IMR-90 (cell line): ENCODE measurements around the gene MSH3. TPM values are rescaled to one million over a fixed set of nuclear protein-coding genes. Genes with fewer than 3 reads are reported as not detected.

ENCODE experiments used
- ATAC-seq: fragments of 200-7000 bp; cut with Tn5 transposase; 2 replicates; pipeline ENCODE4 v1.9.1; 2020; ENCODE audit warnings: low read depth, mild to moderate bottlenecking, moderate library complexity
- BruUV-seq: library from RNA; stranded (reverse); fragments of 400-500 nt; replicated peaks from 2 replicates; lab custom pipeline; 2021; lab: Mats Ljungman, UMichigan
- CTCF ChIA-PET: fragments of 300-600 bp; formaldehyde crosslinking; extraction: SDS; loops from one replicate; lab custom pipeline; 2021; ENCODE audit warnings: antibody characterized with exemption; lab: Yijun Ruan, JAX
- POLR2A ChIA-PET: fragments of 300-600 bp; sonication (Branson Sonifier 250); formaldehyde crosslinking; loops from one replicate; lab custom pipeline; 2022; ENCODE audit warnings: antibody characterized with exemption; ENCODE audit not compliant: unreplicated experiment; lab: Charles Lee
- DNase-seq: peaks from one replicate; pipeline ENCODE4 v3.0.0; 2013
- H2AFZ ChIP-seq: replicated peaks from 2 replicates; pipeline ENCODE3; 2013; ENCODE audit warnings: low read length, mild to moderate bottlenecking; ENCODE audit not compliant: poor library complexity
- H2AK5ac ChIP-seq: 2 replicates; pipeline ENCODE4 v1.6.1; 2013; ENCODE audit warnings: low read depth, low read length, inconsistent platforms
- H2AK9ac ChIP-seq: replicated peaks from 2 replicates; pipeline ENCODE3; 2013; ENCODE audit warnings: mild to moderate bottlenecking, low read depth, low read length, moderate library complexity; ENCODE audit not compliant: poor library complexity
- H2BK120ac ChIP-seq: 2 replicates; pipeline ENCODE4 v1.6.1; 2013; ENCODE audit warnings: low read depth, low read length, inconsistent platforms
- H2BK15ac ChIP-seq: 3 replicates; pipeline ENCODE4 v1.6.1; 2013; ENCODE audit warnings: low read depth, low read length, inconsistent platforms
- H2BK20ac ChIP-seq: 2 replicates; pipeline ENCODE4 v1.6.1; 2013; ENCODE audit warnings: low read depth, mild to moderate bottlenecking, inconsistent platforms, low read length, moderate library complexity
- H2BK5ac ChIP-seq: 2 replicates; pipeline ENCODE4 v1.6.1; 2013; ENCODE audit warnings: mild to moderate bottlenecking, low read depth, low read length, inconsistent platforms; ENCODE audit not compliant: poor library complexity, severe bottlenecking
- H3K14ac ChIP-seq: replicated peaks from 2 replicates; pipeline ENCODE4 v1.6.1; 2013; ENCODE audit warnings: low read depth, low read length, inconsistent platforms
- H3K18ac ChIP-seq: 2 replicates; pipeline ENCODE4 v1.6.1; 2013; ENCODE audit warnings: low read depth, low read length, control low read depth
- H3K23ac ChIP-seq: 2 replicates; pipeline ENCODE4 v1.6.1; 2013; ENCODE audit warnings: low read depth, low read length, inconsistent platforms
- H3K27ac ChIP-seq: 2 replicates; pipeline ENCODE4 v1.5.1; 2013; ENCODE audit warnings: mild to moderate bottlenecking, control low read depth, low read length; ENCODE audit not compliant: insufficient read depth
- H3K27me3 ChIP-seq: 2 replicates; pipeline ENCODE4 v1.6.1; 2013; ENCODE audit warnings: low read length; ENCODE audit not compliant: control insufficient read depth, insufficient read depth
- H3K36me3 ChIP-seq: 2 replicates; pipeline ENCODE4 v1.6.1; 2013; ENCODE audit warnings: low read length, mixed read lengths; ENCODE audit not compliant: control insufficient read depth, insufficient read depth
- H3K4ac ChIP-seq: 2 replicates; pipeline ENCODE4 v1.6.1; 2013; ENCODE audit warnings: low read depth, low read length, inconsistent platforms
- H3K4me1 ChIP-seq: 2 replicates; pipeline ENCODE4 v1.6.1; 2013; ENCODE audit warnings: low read length, mixed read lengths; ENCODE audit not compliant: control insufficient read depth, insufficient read depth
- H3K4me2 ChIP-seq: 2 replicates; pipeline ENCODE4 v1.6.1; 2013; ENCODE audit warnings: low read depth, mild to moderate bottlenecking, control low read depth, low read length, moderate library complexity
- H3K4me3 ChIP-seq: 2 replicates; pipeline ENCODE4 v1.5.1; 2013; ENCODE audit warnings: low read depth, mild to moderate bottlenecking, control low read depth, low read length, moderate library complexity; ENCODE audit not compliant: insufficient read depth
- H3K56ac ChIP-seq: 2 replicates; pipeline ENCODE4 v1.6.1; 2013; ENCODE audit warnings: low read length, inconsistent platforms; ENCODE audit not compliant: insufficient read depth; ENCODE audit errors: extremely low read depth
- H3K79me1 ChIP-seq, 2 experiments: 2 replicates each; pipeline ENCODE4 v1.6.1; 2013; ENCODE audit warnings: low read length in 2 of 2, inconsistent platforms in 1 of 2, low read depth in 1 of 2
- H3K9ac ChIP-seq: 2 replicates; pipeline ENCODE4 v1.6.1; 2013; ENCODE audit warnings: low read depth, low read length, control low read depth
- H3K9me1 ChIP-seq: 2 replicates; pipeline ENCODE4 v1.6.1; 2013; ENCODE audit warnings: low read length, inconsistent platforms; ENCODE audit not compliant: insufficient read depth
- H3K9me3 ChIP-seq: 2 replicates; pipeline ENCODE4 v1.6.1; 2013; ENCODE audit warnings: low read length; ENCODE audit not compliant: control insufficient read depth, insufficient read depth
- H4K20me1 ChIP-seq: 2 replicates; pipeline ENCODE4 v1.6.1; 2013; ENCODE audit warnings: low read length, inconsistent platforms; ENCODE audit not compliant: insufficient read depth
- H4K5ac ChIP-seq: 2 replicates; pipeline ENCODE4 v1.6.1; 2013; ENCODE audit warnings: mild to moderate bottlenecking, low read depth, low read length, control low read depth
- H4K8ac ChIP-seq, 2 experiments: 2 replicates each; pipeline ENCODE4 v1.6.1; 2013; ENCODE audit warnings: low read depth in 2 of 2, low read length in 2 of 2, control low read depth in 1 of 2, inconsistent platforms in 1 of 2
- H4K91ac ChIP-seq: 2 replicates; pipeline ENCODE4 v1.6.1; 2013; ENCODE audit warnings: low read depth, low read length, inconsistent platforms; ENCODE audit not compliant: insufficient read depth
- BHLHE40 ChIP-seq: fragments of 150-350 bp; IDR thresholded peaks from 2 replicates; pipeline ENCODE4 v1.6.1; 2016; ENCODE audit warnings: mild to moderate bottlenecking, low read depth, low read length
- CHD1 ChIP-seq: IDR thresholded peaks from 2 replicates; pipeline ENCODE4 v1.6.1; 2012; ENCODE audit warnings: low read depth, low read length, improper control_type of control experiment
- NFE2L2 ChIP-seq: fragments of 150-350 bp; IDR thresholded peaks from 2 replicates; pipeline ENCODE4 v1.6.1; 2016; ENCODE audit warnings: low read depth, mild to moderate bottlenecking, low read length
- POLR2A ChIP-seq: IDR thresholded peaks from 2 replicates; pipeline ENCODE4 v1.6.1; 2012; ENCODE audit warnings: mild to moderate bottlenecking, low read depth, low read length
- SMC3 ChIP-seq: fragments of 150-350 bp; IDR thresholded peaks from 2 replicates; pipeline ENCODE4 v1.6.1; 2016; ENCODE audit warnings: low read depth, mild to moderate bottlenecking, antibody characterized with exemption, low read length, moderate library complexity
- WGBS, 2 experiments: methylation state at CpG; one replicate each; pipeline versions ENCODE4 v1.1.5 to v1.1.7; 2013; ENCODE audit warnings: missing lambda C conversion rate in 2 of 2; ENCODE audit not compliant: insufficient read length in 1 of 2; ENCODE audit errors: extremely low coverage in 2 of 2; 5-methylcytosine and 5-hydroxymethylcytosine counted together
- dilution Hi-C: fragments of 300-500 bp; cut with HindIII; formaldehyde crosslinking; loops from one replicate; pipeline ENCODE4 v1.14.3; 2018; ENCODE audit warnings: low sequenced_read_pairs; ENCODE audit not compliant: unreplicated experiment
- in situ Hi-C: fragments of 300-500 bp; cut with MboI; formaldehyde crosslinking; loops from 3 replicates; pipeline ENCODE4 v1.14.3; 2019; ENCODE audit warnings: low sequenced_read_pairs, inconsistent platforms, mixed read lengths
- intact Hi-C: fragments of 100-400 bp; cut with micrococcal nuclease; formaldehyde crosslinking; loops from 2 replicates; pipeline ENCODE4 v1.10.0; 2022
- polyA plus RNA-seq, 3 experiments: library from polyadenylated mRNA; depleted of rRNA; stranded (reverse); fragments of >200 nt; gene quantifications; 2 replicates each; pipeline ENCODE4 v1.2.3, GENCODE V29; 2012; ENCODE audit warnings: low replicate concordance in 1 of 3
- total RNA-seq: library from RNA; depleted of rRNA; stranded (reverse); fragments of >200 nt; gene quantifications from 2 replicates; pipeline ENCODE4 v1.2.3, GENCODE V29; 2012

MSH3 gene
- total and polyA plus RNA-seq, 2 of the 4 experiments (the other 2 are of a cell fraction): 4.6 to 13.3 TPM

DNA sequence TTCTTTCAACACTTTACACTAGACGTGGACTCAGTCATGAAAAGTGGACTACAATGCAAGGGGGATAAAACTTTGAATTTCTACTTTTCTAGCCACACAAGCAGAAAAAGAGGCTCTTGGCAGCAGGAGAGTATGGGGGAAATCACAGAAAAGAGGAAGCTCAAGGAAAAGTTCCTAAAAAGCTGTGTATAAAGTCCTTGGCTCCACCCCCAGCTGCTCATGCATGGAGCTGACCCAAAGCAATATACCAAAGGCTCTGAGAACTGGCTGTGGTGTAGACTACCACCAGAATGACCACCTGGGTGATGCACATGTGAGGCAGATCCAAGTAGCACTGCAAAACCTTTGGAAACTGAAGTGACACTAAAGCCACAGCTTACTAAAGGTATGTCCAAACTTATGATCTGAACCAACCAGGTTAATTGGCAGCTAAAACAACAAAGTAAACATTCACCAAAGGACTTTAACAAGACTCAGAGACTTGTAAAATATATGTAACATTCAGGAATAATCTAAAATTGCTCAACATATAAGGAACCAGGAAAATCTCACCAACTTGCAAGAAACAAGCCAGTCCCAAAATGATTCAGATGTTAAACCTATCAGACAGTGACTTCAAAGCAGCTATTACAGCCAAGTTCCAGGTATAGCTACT lies 250.2 kb downstream of the MSH3 start:
- no peak overlapping the region for H3K56ac ChIP-seq
- no peak overlapping the region for H3K18ac ChIP-seq
- H3K79me1 ChIP-seq: no peaks in the 10 kb centered on the region
- H3K4me3 ChIP-seq: no peak overlapping the region
- H4K5ac ChIP-seq: no peak overlapping the region
- H2BK120ac ChIP-seq: no peak overlapping the region
- no peak overlapping the region for H3K4ac ChIP-seq
- BruUV-seq: no TSS peak
- H3K27ac ChIP-seq: no peak overlapping the region
- no peak for DNase-seq
- ChIA-PET CTCF (no interaction called here), POLR2A (no interaction called here)
- TF ChIP-seq CHD1 (no peak), BHLHE40 (no peak), SMC3 (no peak), POLR2A (no peak), NFE2L2 (no peak)
- no peaks in the 10 kb centered on the region; the same call in 1 of the 2 replicates for H3K9me3 ChIP-seq
- H4K8ac ChIP-seq: no peak overlapping the region
- no peaks in the 10 kb centered on the region for H3K9me1 ChIP-seq
- no peak overlapping the region for H2AFZ ChIP-seq
- ATAC-seq: no peak
- H3K4me2 ChIP-seq: no peak overlapping the region
- H3K4me1 ChIP-seq: no peaks in the 10 kb centered on the region
- intact Hi-C loops (no loop called here), in situ Hi-C loops (no loop called here), dilution Hi-C loops (no loop called here)
- H3K23ac ChIP-seq: no peak overlapping the region
- H2BK15ac ChIP-seq: no peak overlapping the region
- H2BK5ac ChIP-seq: no peak overlapping the region
- no peaks in the 10 kb centered on the region for H4K20me1 ChIP-seq
- WGBS, 2 experiments: no CpG with 5 or more reads among the region's 1 CpG
- no peak overlapping the region for H3K9ac ChIP-seq
- H4K91ac ChIP-seq: no peak overlapping the region
- H2AK9ac ChIP-seq: no peak overlapping the region
- H3K36me3 ChIP-seq: no peaks in the 10 kb centered on the region
- no peak overlapping the region for H2BK20ac ChIP-seq
- H3K14ac ChIP-seq: no peak overlapping the region
- no peak overlapping the region for H2AK5ac ChIP-seq
- H3K27me3 ChIP-seq: no peaks in the 10 kb centered on the region
